ENCODE measurements around the gene HIP1.

GRCh38 chr7:75696263-75697037 is 42.3 kb downstream of the HIP1 start:
- no peak for TF ChIP-seq CTCF (conservative IDR thresholded peaks at IDR 0.05; ENCODE audit: low read depth, low read length)
- TF ChIP-seq EZH2phosphoT487 (IDR thresholded peaks at IDR 0.05; ENCODE audit: borderline replicate concordance, low read length): no peak
- TF ChIP-seq EZH2 (IDR thresholded peaks at IDR 0.05; ENCODE audit: low read length, unreplicated experiment): no peak

Data from PC-3 (cell line).